Effector memory CD4-positive, alpha-beta T cell (primary cell): ENCODE results near the gene PCSK2.

ENCODE experiments used
- DNase-seq, 3 donors: peaks; one replicate each; pipeline ENCODE4 v3.0.0-alpha.2; 2020
- H3K27ac ChIP-seq: 2 replicates; pipeline ENCODE4 v1.7.0; 2013; ENCODE audit warnings: mild to moderate bottlenecking, low read length, moderate library complexity; ENCODE audit not compliant: insufficient read depth, poor library complexity, severe bottlenecking
- H3K27me3 ChIP-seq: replicated peaks from 2 replicates; pipeline ENCODE4 v1.7.0; 2013; ENCODE audit warnings: mild to moderate bottlenecking, low read length; ENCODE audit not compliant: insufficient read depth, control insufficient read depth, poor library complexity, severe bottlenecking
- H3K36me3 ChIP-seq: 2 replicates; pipeline ENCODE4 v1.7.0; 2013; ENCODE audit warnings: mild to moderate bottlenecking, low read length, moderate library complexity; ENCODE audit not compliant: control insufficient read depth, insufficient read depth
- H3K4me1 ChIP-seq: 2 replicates; pipeline ENCODE4 v1.7.0; 2013; ENCODE audit warnings: low read length, mild to moderate bottlenecking; ENCODE audit not compliant: control insufficient read depth, insufficient read depth, poor library complexity, severe bottlenecking
- H3K4me3 ChIP-seq: 2 replicates; pipeline ENCODE4 v1.7.0; 2013; ENCODE audit warnings: low read length, low read depth, mild to moderate bottlenecking; ENCODE audit not compliant: insufficient read depth, poor library complexity, severe bottlenecking
- H3K9me3 ChIP-seq: 2 replicates; pipeline ENCODE4 v1.7.0; 2013; ENCODE audit warnings: mild to moderate bottlenecking, low read length, moderate library complexity; ENCODE audit not compliant: control insufficient read depth

The PCSK2 gene

GRCh38 chr20:17320456-17320855 lies 93.6 kb downstream of the PCSK2 start:
- Histone ChIP-seq H3K27me3 (no peaks in the 10 kb centered on the region), H3K4me1 (no peaks in the 10 kb centered on the region), H3K36me3 (no peaks in the 10 kb centered on the region), H3K9me3 (no peaks in the 10 kb centered on the region), H3K27ac (no peak overlapping the region), H3K4me3 (no peak overlapping the region)
- no peak for DNase-seq

DNA sequence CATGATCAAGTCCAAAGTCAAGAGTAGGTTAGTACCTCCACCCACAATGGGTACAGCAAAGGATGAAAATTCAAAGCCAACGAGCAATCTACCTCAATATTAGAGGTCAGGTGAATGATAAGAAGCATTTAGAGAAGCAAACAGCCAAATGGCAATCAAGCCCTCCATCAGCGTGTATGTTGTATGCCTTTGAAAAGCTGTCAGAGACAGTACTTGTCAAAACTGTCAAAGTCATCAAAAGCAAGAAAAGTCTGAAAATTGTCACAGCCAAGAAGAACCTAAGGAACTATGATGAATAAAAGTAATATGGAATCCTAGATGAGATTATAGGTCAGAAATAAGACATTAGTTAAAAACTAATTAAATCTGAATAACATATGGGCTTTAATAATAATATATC lies 99.3 kb downstream of the PCSK2 start:
- H3K27me3 ChIP-seq, result no peaks in the 10 kb centered on the region
- H3K4me1 ChIP-seq, result no peaks in the 10 kb centered on the region
- H3K9me3 ChIP-seq, result no peaks in the 10 kb centered on the region
- H3K36me3 ChIP-seq, result no peaks in the 10 kb centered on the region
- no peak overlapping the region for H3K27ac ChIP-seq
- no peak for DNase-seq
- no peak overlapping the region for H3K4me3 ChIP-seq

DNA sequence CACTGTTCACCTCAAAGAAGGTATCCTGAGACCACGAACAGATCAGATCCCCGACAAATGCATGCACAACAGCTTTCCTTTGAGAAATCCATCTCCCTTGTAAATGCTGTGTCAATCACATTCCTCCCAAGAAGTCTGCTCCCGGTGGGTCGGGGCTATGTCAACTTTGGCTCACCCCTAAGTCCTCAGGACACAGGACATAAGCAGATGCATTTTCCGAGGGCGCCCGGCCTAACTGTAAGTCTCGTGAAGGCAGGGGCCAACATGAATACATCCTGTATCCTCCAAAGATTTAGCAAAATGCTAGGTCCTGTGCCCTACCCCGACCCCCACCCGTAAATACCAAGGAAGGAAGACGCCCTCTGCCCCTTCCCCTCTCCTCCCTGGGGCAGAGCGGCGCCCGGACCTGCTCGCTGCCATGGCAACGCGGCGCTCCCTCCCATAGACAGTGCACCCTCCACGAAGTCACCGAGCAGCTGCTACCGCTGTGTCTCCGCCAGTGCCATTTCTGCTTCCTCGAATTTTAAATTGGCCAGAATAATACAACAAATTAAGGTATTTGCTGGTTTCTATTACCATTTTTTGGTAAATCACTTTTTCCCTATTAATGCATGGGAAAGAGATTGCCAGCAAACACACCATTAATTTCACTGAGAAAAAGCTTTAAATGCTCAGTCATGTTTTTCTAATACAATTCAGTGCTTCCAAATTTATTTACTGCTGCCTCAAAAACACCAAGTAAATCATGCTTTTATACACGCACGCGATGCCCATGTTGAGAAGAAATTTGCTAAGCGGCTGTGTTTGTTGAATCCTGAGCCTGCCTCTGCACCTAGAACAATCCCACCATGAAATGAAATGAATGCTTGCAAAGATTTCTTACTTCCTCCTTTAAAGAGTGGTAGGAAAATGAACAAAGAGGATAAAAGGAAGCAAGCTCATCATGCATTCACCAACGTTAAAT lies 100.6 kb downstream of the PCSK2 start:
- no peaks in the 10 kb centered on the region for H3K36me3 ChIP-seq
- no peak overlapping the region for H3K4me3 ChIP-seq
- H3K27me3 ChIP-seq, result no peaks in the 10 kb centered on the region
- no peak overlapping the region for H3K27ac ChIP-seq
- H3K9me3 ChIP-seq, result no peaks in the 10 kb centered on the region
- DNase-seq, result no peak
- no peaks in the 10 kb centered on the region for H3K4me1 ChIP-seq

GRCh38 chr20:17334932-17335331 lies 108.1 kb downstream of the PCSK2 start:
- no peaks in the 10 kb centered on the region for H3K4me1 ChIP-seq
- DNase-seq, result no peak
- H3K4me3 ChIP-seq, result no peak overlapping the region
- no peaks in the 10 kb centered on the region for H3K27me3 ChIP-seq
- H3K27ac ChIP-seq, result no peak overlapping the region
- no peaks in the 10 kb centered on the region for H3K36me3 ChIP-seq
- no peaks in the 10 kb centered on the region for H3K9me3 ChIP-seq

GRCh38 chr20:17339000-17339399 lies 112.2 kb downstream of the PCSK2 start:
- DNase-seq, result no peak
- Histone ChIP-seq H3K27ac (no peak overlapping the region), H3K27me3 (no peaks in the 10 kb centered on the region), H3K36me3 (no peaks in the 10 kb centered on the region), H3K9me3 (no peaks in the 10 kb centered on the region), H3K4me3 (no peak overlapping the region), H3K4me1 (no peaks in the 10 kb centered on the region)

DNA sequence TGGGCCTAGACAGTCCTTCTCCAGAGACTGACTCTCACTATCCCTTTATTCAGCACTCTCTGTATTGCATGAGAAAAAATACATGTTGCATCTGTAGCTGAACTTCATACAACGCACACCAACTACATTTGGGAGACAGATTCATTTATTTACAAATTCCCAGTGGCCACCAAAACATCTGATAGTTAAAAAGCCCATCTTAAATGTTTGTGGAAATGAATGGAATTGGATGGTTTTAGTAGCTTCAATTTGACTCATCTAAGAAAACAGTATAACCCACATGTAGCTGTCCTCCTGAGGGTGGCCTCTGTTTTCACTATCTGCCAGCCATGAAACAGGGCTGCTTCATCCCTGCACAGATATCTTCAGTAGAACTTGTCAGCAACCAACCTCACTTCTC lies 116.3 kb downstream of the PCSK2 start:
- Histone ChIP-seq H3K27ac (no peak overlapping the region), H3K27me3 (no peaks in the 10 kb centered on the region), H3K4me1 (no peaks in the 10 kb centered on the region), H3K36me3 (no peaks in the 10 kb centered on the region), H3K4me3 (no peak overlapping the region), H3K9me3 (no peaks in the 10 kb centered on the region)
- no peak for DNase-seq

DNA sequence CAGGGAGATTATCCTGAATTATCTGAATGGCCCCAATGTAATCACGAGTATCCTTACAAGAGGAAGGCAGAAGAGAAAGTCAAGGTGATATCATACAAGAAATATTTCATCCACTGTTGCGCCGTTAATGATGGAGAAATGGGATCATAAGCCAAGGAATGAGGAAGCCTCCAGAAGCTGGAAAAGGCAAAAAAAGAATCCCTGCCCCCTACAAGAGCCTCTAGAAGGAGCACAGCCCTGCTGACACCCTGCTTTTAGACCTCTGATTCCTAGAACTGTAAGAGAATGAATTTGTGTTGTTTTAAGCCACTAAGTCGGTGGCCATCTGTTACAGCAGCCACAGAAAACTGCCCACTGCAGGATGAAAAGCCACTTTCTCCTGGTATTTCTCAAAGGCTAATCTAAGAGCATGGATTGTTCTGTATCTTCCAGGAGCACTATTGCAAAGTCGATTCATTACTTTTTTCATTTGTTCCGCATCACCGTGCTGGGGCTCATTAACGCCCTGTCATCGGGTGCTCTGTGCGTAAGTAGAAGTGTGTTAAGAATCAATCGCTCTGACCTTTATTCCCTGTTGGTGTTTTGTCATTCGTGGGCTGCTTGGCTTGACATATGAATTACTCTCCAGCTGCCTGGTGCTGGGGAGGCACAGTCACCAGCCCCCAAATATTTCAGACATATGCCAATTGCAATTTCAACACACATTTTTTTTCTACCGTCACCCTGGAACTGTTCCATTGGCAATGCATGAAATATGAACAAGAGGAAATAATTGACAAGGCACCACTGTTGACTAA lies 117.0 kb downstream of the PCSK2 start:
- no peaks in the 10 kb centered on the region for H3K9me3 ChIP-seq
- no peaks in the 10 kb centered on the region for H3K27me3 ChIP-seq
- H3K36me3 ChIP-seq, result no peaks in the 10 kb centered on the region
- no peak overlapping the region for H3K4me3 ChIP-seq
- no peak for DNase-seq
- no peaks in the 10 kb centered on the region for H3K4me1 ChIP-seq
- no peak overlapping the region for H3K27ac ChIP-seq

DNA sequence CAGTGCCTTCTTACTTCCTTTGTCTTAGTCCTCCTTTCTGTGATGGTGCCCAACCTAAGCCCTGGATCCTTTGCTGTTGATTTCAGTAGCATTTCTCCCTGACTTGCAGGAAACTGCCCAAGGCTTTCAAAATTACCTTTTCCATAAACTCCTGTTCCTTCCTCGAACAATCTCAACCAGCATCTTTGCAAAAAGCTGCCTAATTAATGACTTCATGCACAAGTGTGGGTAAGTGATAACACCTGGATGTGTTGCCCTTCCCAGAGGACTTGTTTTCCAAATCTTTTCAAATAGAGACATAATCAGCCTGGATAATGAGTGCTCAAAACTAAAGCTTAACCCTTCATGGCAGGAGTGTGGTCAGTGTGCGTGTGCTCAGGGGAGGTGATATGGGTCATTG lies 118.0 kb downstream of the PCSK2 start:
- Histone ChIP-seq H3K9me3 (no peaks in the 10 kb centered on the region), H3K4me3 (no peak overlapping the region), H3K36me3 (no peaks in the 10 kb centered on the region), H3K27ac (no peak overlapping the region), H3K27me3 (no peaks in the 10 kb centered on the region), H3K4me1 (no peaks in the 10 kb centered on the region)
- no peak for DNase-seq

DNA sequence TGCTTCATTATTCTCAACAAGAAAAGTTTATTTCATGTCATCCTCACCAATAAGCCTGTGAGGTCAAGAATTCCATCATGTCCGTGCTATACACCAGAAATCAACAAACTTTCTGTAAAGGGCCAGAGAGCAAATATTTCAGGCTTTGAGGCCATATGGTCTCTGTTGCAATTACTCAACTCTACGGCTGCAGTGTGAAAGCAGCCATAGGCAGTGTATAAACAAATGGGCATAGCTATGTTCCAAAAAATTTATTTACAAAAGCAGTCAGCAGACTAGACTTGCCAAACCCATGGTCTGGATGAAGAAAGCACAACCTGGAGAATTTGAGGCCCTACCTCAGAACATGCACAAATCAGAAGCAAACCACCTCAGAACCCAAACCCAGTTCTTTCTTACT lies 118.5 kb downstream of the PCSK2 start:
- Histone ChIP-seq H3K36me3 (no peaks in the 10 kb centered on the region), H3K4me3 (no peak overlapping the region), H3K9me3 (no peaks in the 10 kb centered on the region), H3K27me3 (no peaks in the 10 kb centered on the region), H3K27ac (no peak overlapping the region), H3K4me1 (no peaks in the 10 kb centered on the region)
- DNase-seq, result no peak

- H3K27ac ChIP-seq, result no peak overlapping the region
These were observed 123.5 kb downstream of the PCSK2 start for GRCh38 chr20:17350321-17350720.

More at GRCh38 chr20:17350321-17350720, 123.5 kb downstream of the PCSK2 start:
- H3K4me1 ChIP-seq, result no peaks in the 10 kb centered on the region
- H3K36me3 ChIP-seq, result no peaks in the 10 kb centered on the region
- no peak for DNase-seq
- no peaks in the 10 kb centered on the region for H3K9me3 ChIP-seq
- no peak overlapping the region for H3K4me3 ChIP-seq
- no peaks in the 10 kb centered on the region for H3K27me3 ChIP-seq
